HFFc6 (cell line): ENCODE data around the gene PROC. TPM values are rescaled to one million over a fixed set of nuclear protein-coding genes. Genes with fewer than 3 reads are reported as not detected.

Source experiments
- DNase-seq: peaks from one replicate; pipeline ENCODE4 v3.0.0-alpha.2; 2018
- H3K27ac Mint-ChIP-seq: 2 replicates; pipeline ENCODE4 v1.8.0; 2020; ENCODE audit warnings: mild to moderate bottlenecking, mixed read lengths
- H3K27me3 Mint-ChIP-seq: 2 replicates; pipeline ENCODE4 v1.8.0; 2021; ENCODE audit warnings: mild to moderate bottlenecking, moderate library complexity, mixed read lengths; ENCODE audit not compliant: insufficient read depth
- H3K36me3 Mint-ChIP-seq: 2 replicates; pipeline ENCODE4 v1.8.0; 2021; ENCODE audit warnings: low read depth, mixed read lengths
- H3K4me1 Mint-ChIP-seq: 2 replicates; pipeline ENCODE4 v1.8.0; 2020; ENCODE audit warnings: low read depth, mixed read lengths
- H3K4me3 Mint-ChIP-seq: 2 replicates; pipeline ENCODE4 v1.8.0; 2020; ENCODE audit warnings: mild to moderate bottlenecking, moderate library complexity, mixed read lengths
- H3K9me3 Mint-ChIP-seq: 2 replicates; pipeline ENCODE4 v1.8.0; 2020; ENCODE audit warnings: mild to moderate bottlenecking, mixed read lengths
- CTCF ChIP-seq: fragments of 200-600 bp; sonication (generic); IDR thresholded peaks from 2 replicates; pipeline ENCODE4 v1.5.0; 2021; ENCODE audit warnings: antibody characterized with exemption, mild to moderate bottlenecking
- total RNA-seq, 6 experiments: library from RNA; stranded (reverse); fragmentation: NEBNext Ultra II Directional; extraction: Animal tissue kit (Norgen Biotek cat#: 25700); gene quantifications; 2 replicates in 1 of 6; 3 replicates in 5 of 6; pipeline ENCODE4 v1.2.3, GENCODE V29; 2021

The PROC gene
- total RNA-seq, 6 experiments from 2014 or later = not detected

GRCh38 chr2:127428057-127428814 is 10.0 kb downstream of the PROC start:
- H3K36me3 Mint-ChIP-seq = no peaks in the 10 kb centered on the region
- DNase-seq = no peak
- TF ChIP-seq CTCF = no peak
- no peak overlapping the region for H3K27ac Mint-ChIP-seq
- H3K4me3 Mint-ChIP-seq = no peak overlapping the region
- H3K4me1 Mint-ChIP-seq = peaks cover 8% of the 10 kb centered on the region
- peaks cover 12% of the 10 kb centered on the region for H3K27me3 Mint-ChIP-seq
- no peaks in the 10 kb centered on the region for H3K9me3 Mint-ChIP-seq

- no peak for DNase-seq
- H3K27me3 Mint-ChIP-seq = peaks cover 7% of the 10 kb centered on the region
- TF ChIP-seq CTCF = no peak
- H3K27ac Mint-ChIP-seq = no peak overlapping the region
- no peak overlapping the region for H3K4me3 Mint-ChIP-seq
- H3K36me3 Mint-ChIP-seq = no peaks in the 10 kb centered on the region
- no peaks in the 10 kb centered on the region for H3K9me3 Mint-ChIP-seq
- peaks cover 5% of the 10 kb centered on the region for H3K4me1 Mint-ChIP-seq
These were observed 10.5 kb downstream of the PROC start for GRCh38 chr2:127428815-127429109.

- Mint-ChIP-seq H3K4me1 (no peaks in the 10 kb centered on the region), H3K27ac (no peak overlapping the region), H3K4me3 (no peak overlapping the region), H3K27me3 (peaks cover 4% of the 10 kb centered on the region), H3K36me3 (no peaks in the 10 kb centered on the region), H3K9me3 (no peaks in the 10 kb centered on the region)
- TF ChIP-seq CTCF = no peak
- no peak for DNase-seq
These were observed 11.1 kb downstream of the PROC start for GRCh38 chr2:127429291-127429690.

GRCh38 chr2:127429844-127430425 is 11.7 kb downstream of the PROC start:
- peaks cover 3% of the 10 kb centered on the region for H3K27me3 Mint-ChIP-seq
- no peaks in the 10 kb centered on the region for H3K36me3 Mint-ChIP-seq
- TF ChIP-seq CTCF = no peak
- H3K4me3 Mint-ChIP-seq = no peak overlapping the region
- H3K9me3 Mint-ChIP-seq = no peaks in the 10 kb centered on the region
- DNase-seq = no peak
- H3K27ac Mint-ChIP-seq = no peak overlapping the region
- H3K4me1 Mint-ChIP-seq = no peaks in the 10 kb centered on the region

- TF ChIP-seq CTCF = no peak
- H3K9me3 Mint-ChIP-seq = no peaks in the 10 kb centered on the region
- H3K36me3 Mint-ChIP-seq = no peaks in the 10 kb centered on the region
- H3K4me1 Mint-ChIP-seq = no peaks in the 10 kb centered on the region
- H3K27me3 Mint-ChIP-seq = no peaks in the 10 kb centered on the region; the same call in none of the 2 replicates
- no peak overlapping the region for H3K27ac Mint-ChIP-seq
- no peak overlapping the region for H3K4me3 Mint-ChIP-seq
- no peak for DNase-seq
These were observed 13.3 kb downstream of the PROC start for GRCh38 chr2:127431408-127432023.
